Endothelial cell of umbilical vein (primary cell): ENCODE results near the gene THG1L. TPM values are rescaled to one million over a fixed set of nuclear protein-coding genes. Genes with fewer than 3 reads are reported as not detected.

ENCODE experiments used
- BruUV-seq: library from RNA; stranded (reverse); fragments of 400-500 nt; replicated peaks from 2 replicates; lab custom pipeline; 2021; lab: Mats Ljungman, UMichigan
- CTCF ChIA-PET: fragments of 300-600, 350-600 bp; sonication (Branson Sonifier 250); formaldehyde crosslinking; loops from one replicate; lab custom pipeline; 2021; ENCODE audit warnings: antibody characterized with exemption, inconsistent platforms; lab: Charles Lee
- POLR2A ChIA-PET: fragments of 300-600, 350-600 bp; sonication (Branson Sonifier 250); formaldehyde crosslinking; loops from one replicate; lab custom pipeline; 2021; ENCODE audit warnings: antibody characterized with exemption, inconsistent platforms; lab: Charles Lee
- DNase-seq: peaks from one replicate; pipeline ENCODE4 v3.0.0-alpha.2; 2011; ENCODE audit warnings: low read depth, low spot score
- FAIRE-seq: peaks from 2 replicates; lab custom pipeline; 2011; peaks lifted over from hg19 to GRCh38; lab: Jason Lieb, UNC
- H2AFZ ChIP-seq: 2 replicates; pipeline ENCODE4 v1.6.0; 2012; ENCODE audit warnings: low read depth, low read length, control low read depth, inconsistent platforms
- H3K27ac ChIP-seq: 2 replicates; pipeline ENCODE4 v1.5.1; 2011; ENCODE audit warnings: low read depth, mild to moderate bottlenecking, control low read depth, low read length, moderate library complexity; ENCODE audit not compliant: insufficient read depth
- H3K27me3 ChIP-seq, 2 experiments: 2 replicates each; pipeline versions ENCODE4 v1.6.0 to v1.6.1; 2011; ENCODE audit warnings: low read length in 2 of 2, mixed read lengths in 1 of 2; ENCODE audit not compliant: control insufficient read depth in 2 of 2, insufficient read depth in 2 of 2
- H3K36me3 ChIP-seq, 2 experiments: 2 replicates in 1 of 2; 3 replicates in 1 of 2; pipeline ENCODE4 v1.5.1; 2011; ENCODE audit warnings: low read length in 2 of 2, mild to moderate bottlenecking in 1 of 2, moderate library complexity in 1 of 2; ENCODE audit not compliant: control insufficient read depth in 2 of 2, insufficient read depth in 2 of 2; ENCODE audit errors: extremely low read depth in 1 of 2
- H3K4me1 ChIP-seq: 3 replicates; pipeline ENCODE4 v1.5.1; 2011; ENCODE audit warnings: mild to moderate bottlenecking, low read length; ENCODE audit not compliant: control insufficient read depth, insufficient read depth; ENCODE audit errors: extremely low read depth
- H3K4me2 ChIP-seq: 2 replicates; pipeline ENCODE4 v1.6.1; 2011; ENCODE audit warnings: low read length, control low read depth, mixed read lengths; ENCODE audit not compliant: insufficient read depth
- H3K4me3 ChIP-seq, 3 experiments: fragments of 200-600 bp in 1 of 3; sonication (generic), shearing (Covaris generic) in 1 of 3; replicated peaks in 1 of 3; 2 replicates each; pipeline ENCODE4 v1.5.1; 2011 to 2016; ENCODE audit warnings: control low read depth in 3 of 3, low read length in 3 of 3, mild to moderate bottlenecking in 2 of 3, inconsistent platforms in 1 of 3, low read depth in 1 of 3, moderate library complexity in 1 of 3; ENCODE audit not compliant: insufficient read depth in 1 of 3
- H3K79me2 ChIP-seq: 2 replicates; pipeline ENCODE4 v1.6.0; 2012; ENCODE audit warnings: low read length, inconsistent platforms; ENCODE audit not compliant: control insufficient read depth, insufficient read depth
- H3K9ac ChIP-seq: replicated peaks from 2 replicates; pipeline ENCODE3; 2011; ENCODE audit warnings: low read length, control low read depth; ENCODE audit not compliant: insufficient read depth; ENCODE audit errors: extremely low read depth
- H3K9me1 ChIP-seq: replicated peaks from 3 replicates; pipeline ENCODE4 v1.6.0; 2011; ENCODE audit warnings: mild to moderate bottlenecking, low read length; ENCODE audit not compliant: control insufficient read depth, insufficient read depth; ENCODE audit errors: extremely low read depth
- H3K9me3 ChIP-seq: replicated peaks from 2 replicates; pipeline ENCODE4 v1.5.1; 2012; ENCODE audit warnings: low read length, inconsistent platforms; ENCODE audit not compliant: control insufficient read depth, insufficient read depth
- H4K20me1 ChIP-seq: replicated peaks from 2 replicates; pipeline ENCODE3; 2011; ENCODE audit warnings: mild to moderate bottlenecking, low read length; ENCODE audit not compliant: control insufficient read depth, insufficient read depth; ENCODE audit errors: extremely low read depth
- EZH2 ChIP-seq: IDR thresholded peaks from 2 replicates; pipeline ENCODE4 v1.6.1; 2012; ENCODE audit warnings: borderline replicate concordance, low read depth, mild to moderate bottlenecking, moderate library complexity, low read length, inconsistent platforms; ENCODE audit not compliant: severe bottlenecking
- FOS ChIP-seq: IDR thresholded peaks from 2 replicates; pipeline ENCODE4 v1.6.1; 2011; ENCODE audit warnings: mild to moderate bottlenecking, low read length, moderate library complexity, borderline replicate concordance; ENCODE audit not compliant: insufficient read depth
- GATA2 ChIP-seq: IDR thresholded peaks from 2 replicates; pipeline ENCODE4 v1.7.0; 2011; ENCODE audit warnings: low read depth, mild to moderate bottlenecking, moderate library complexity, mixed read lengths, low read length; ENCODE audit not compliant: insufficient read length, insufficient read depth
- JUN ChIP-seq: IDR thresholded peaks from 2 replicates; pipeline ENCODE4 v1.6.1; 2011; ENCODE audit warnings: borderline replicate concordance, low read depth; ENCODE audit not compliant: insufficient read length, insufficient read depth
- MAX ChIP-seq: IDR thresholded peaks from 2 replicates; pipeline ENCODE4 v1.6.1; 2011; ENCODE audit not compliant: insufficient read depth, insufficient read length
- MYC ChIP-seq: IDR thresholded peaks from one replicate; pipeline ENCODE4 v1.6.1; 2011; ENCODE audit warnings: mild to moderate bottlenecking, low read depth, low read length
- POLR2A ChIP-seq: IDR thresholded peaks from 2 replicates; pipeline ENCODE4 v1.6.1; 2012; ENCODE audit warnings: low read depth, mild to moderate bottlenecking, control low read depth, low read length
- POLR2AphosphoS5 ChIP-seq: IDR thresholded peaks from 2 replicates; pipeline ENCODE4 v1.6.1; 2012; ENCODE audit warnings: low read depth, mild to moderate bottlenecking, control low read depth, low read length, moderate library complexity; ENCODE audit not compliant: insufficient read depth
- dilution Hi-C: fragments of 300-500 bp; cut with MboI; formaldehyde crosslinking; loops from one replicate; pipeline ENCODE4 v1.15.0; 2019; ENCODE audit warnings: low sequenced_read_pairs; ENCODE audit not compliant: extremely low pct_ligation_motif_present
- intact Hi-C: fragments of 100-400 bp; cut with micrococcal nuclease; formaldehyde crosslinking; loops from one replicate; pipeline ENCODE4 v1.10.0; 2022
- polyA plus RNA-seq, 4 experiments: library from polyadenylated mRNA; depleted of rRNA in 3 of 4; stranded (reverse) in 3 of 4; unstranded in 1 of 4; fragments of >200 nt; gene quantifications; 2 replicates each; pipeline versions ENCODE4 v1.2.1 to v1.2.3, GENCODE V29; 2011 to 2012; ENCODE audit warnings: missing spikeins in 1 of 4
- total RNA-seq: library from RNA; stranded (reverse); gene quantifications from 2 replicates; pipeline ENCODE4 v1.2.3, GENCODE V29; 2021
- TF ChIP-seq, protein P1 (sequence below), 2 donors: IDR thresholded peaks; 1 replicate in 1 of 2; 2 replicates in 1 of 2; pipeline ENCODE4 v1.5.1; 2011; ENCODE audit warnings: low read length in 2 of 2, mild to moderate bottlenecking in 2 of 2, moderate library complexity in 2 of 2, control low read depth in 1 of 2, inconsistent platforms in 1 of 2, low read depth in 1 of 2; ENCODE audit not compliant: insufficient read depth in 1 of 2; ENCODE audit errors: extremely low read depth in 1 of 2

Gene THG1L
- total and polyA plus RNA-seq, 2 donors (not counting 3 experiments of a cell fraction or from before 2014, with no cell fraction given): 4.4 to 7.6 TPM

DNA sequence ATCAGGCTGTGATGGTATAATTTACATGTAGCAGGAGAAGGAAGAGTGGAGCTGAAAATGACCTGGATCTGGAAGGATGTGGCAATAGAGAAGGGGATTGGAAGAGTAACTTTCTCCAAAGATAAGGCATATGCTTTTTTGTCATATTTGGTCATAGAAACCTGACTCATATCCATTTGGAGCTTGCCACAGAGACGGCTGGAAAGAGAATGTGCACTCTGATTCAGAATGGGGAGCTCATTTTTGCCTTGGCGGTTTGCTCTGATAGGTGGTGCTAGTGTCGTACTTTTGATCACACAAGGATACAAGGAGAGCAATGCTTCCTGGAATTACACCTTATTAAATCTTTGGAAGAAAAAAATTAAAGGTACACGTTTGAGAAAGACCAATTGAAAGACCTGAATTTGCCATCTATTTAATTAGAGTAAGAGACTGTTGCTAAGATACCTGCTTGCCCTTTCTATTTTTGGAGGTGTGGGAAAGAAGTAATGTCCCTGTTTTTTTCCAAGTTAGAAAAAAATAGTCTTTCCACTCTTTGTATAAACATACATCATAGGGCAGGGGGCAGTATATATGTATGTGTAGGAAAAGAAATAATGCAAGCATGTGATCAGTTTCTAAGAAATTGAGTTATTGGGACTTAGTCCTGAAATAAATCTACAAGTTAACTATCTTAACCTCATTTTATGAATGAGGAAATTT is 17.7 kb downstream of the THG1L start:
- peaks cover 18% of the 10 kb centered on the region for H3K79me2 ChIP-seq
- dilution Hi-C loops (no loop called here), intact Hi-C loops (no loop called here)
- TF ChIP-seq GATA2: no peak
- TF ChIP-seq POLR2A: no peak
- no peak for TF ChIP-seq MAX
- no peak for TF ChIP-seq FOS
- TF ChIP-seq, protein P1, sequence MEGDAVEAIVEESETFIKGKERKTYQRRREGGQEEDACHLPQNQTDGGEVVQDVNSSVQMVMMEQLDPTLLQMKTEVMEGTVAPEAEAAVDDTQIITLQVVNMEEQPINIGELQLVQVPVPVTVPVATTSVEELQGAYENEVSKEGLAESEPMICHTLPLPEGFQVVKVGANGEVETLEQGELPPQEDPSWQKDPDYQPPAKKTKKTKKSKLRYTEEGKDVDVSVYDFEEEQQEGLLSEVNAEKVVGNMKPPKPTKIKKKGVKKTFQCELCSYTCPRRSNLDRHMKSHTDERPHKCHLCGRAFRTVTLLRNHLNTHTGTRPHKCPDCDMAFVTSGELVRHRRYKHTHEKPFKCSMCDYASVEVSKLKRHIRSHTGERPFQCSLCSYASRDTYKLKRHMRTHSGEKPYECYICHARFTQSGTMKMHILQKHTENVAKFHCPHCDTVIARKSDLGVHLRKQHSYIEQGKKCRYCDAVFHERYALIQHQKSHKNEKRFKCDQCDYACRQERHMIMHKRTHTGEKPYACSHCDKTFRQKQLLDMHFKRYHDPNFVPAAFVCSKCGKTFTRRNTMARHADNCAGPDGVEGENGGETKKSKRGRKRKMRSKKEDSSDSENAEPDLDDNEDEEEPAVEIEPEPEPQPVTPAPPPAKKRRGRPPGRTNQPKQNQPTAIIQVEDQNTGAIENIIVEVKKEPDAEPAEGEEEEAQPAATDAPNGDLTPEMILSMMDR (IDR thresholded peaks at IDR 0.05; ENCODE audit: extremely low read depth in 1 of 2, insufficient read depth in 1 of 2, low read depth in 1 of 2, low read length in 2 of 2): no peak
- no peak for TF ChIP-seq MYC
- TF ChIP-seq JUN: no peak
- TF ChIP-seq POLR2AphosphoS5: no peak
- no peak for TF ChIP-seq EZH2
- DNase-seq (no peak), FAIRE-seq (no peak)
- H3K4me2 ChIP-seq: no peak overlapping the region
- H3K4me3 ChIP-seq: no peak overlapping the region
- peaks cover 18% of the 10 kb centered on the region for H3K4me1 ChIP-seq
- no peaks in the 10 kb centered on the region for H3K9me1 ChIP-seq
- no TSS peak for BruUV-seq
- CTCF ChIA-PET: interaction anchor here (0.6 to 1.0 kb wide), 6 partner anchors 10 to 406 kb away, joined by 3 to 4 read pairs (median 3); partner anchors contain the start of gene THG1L
- no peaks in the 10 kb centered on the region for H3K27me3 ChIP-seq
- H3K9me3 ChIP-seq: no peaks in the 10 kb centered on the region
- H3K27ac ChIP-seq: no peak overlapping the region
- POLR2A ChIA-PET: interaction anchor here (0.6 kb wide), 1 partner anchor 621 kb away, joined by 10 read pairs; no protein-coding TSS in a partner anchor
- H4K20me1 ChIP-seq: no peaks in the 10 kb centered on the region
- no peak overlapping the region for H2AFZ ChIP-seq
- H3K36me3 ChIP-seq: peaks cover 0 to 6% of the 10 kb centered on the region in 2 experiments
- H3K9ac ChIP-seq: no peak overlapping the region
